ENCODE results near the gene KCNJ4. TPM values are rescaled to one million over a fixed set of nuclear protein-coding genes. Genes with fewer than 3 reads are reported as not detected.
"Not testable (repeated sequence)": the region's sequence is repeated elsewhere in the genome, so short reads cannot be mapped to it uniquely, and the experiment has no call there.

KCNJ4 gene
- total RNA-seq, 1 experiment from 2014 or later: not detected

DNA sequence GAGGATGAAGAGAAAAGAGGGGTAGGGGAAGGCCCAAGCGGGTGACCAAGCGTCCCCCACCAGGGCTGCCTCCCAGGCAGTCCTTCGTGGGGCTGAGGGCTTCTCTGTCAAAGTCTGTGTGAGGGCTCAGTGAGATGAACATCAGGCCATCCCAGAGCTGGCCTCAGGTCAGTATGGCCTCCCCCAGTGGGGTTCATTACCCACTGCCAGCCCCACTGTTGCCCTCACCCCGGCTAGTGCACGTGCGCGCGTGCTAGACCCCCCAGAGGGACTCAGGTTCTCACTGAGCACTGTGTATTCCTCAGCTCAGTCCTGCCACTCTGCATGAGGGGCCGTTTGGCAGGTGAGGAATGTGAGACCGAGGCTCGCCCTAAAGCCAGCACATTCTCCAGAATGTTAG lies 16.2 kb upstream of the KCNJ4 start:
- BruUV-seq (replicated peaks): no TSS peak
- Histone ChIP-seq H3K27me3 (ENCODE audit: low read length) (no peaks in the 10 kb centered on the region), H4K20me1 (ENCODE audit: low read length) (no peaks in the 10 kb centered on the region), H3K9ac (ENCODE audit: low read length) (no peak overlapping the region), H2AFZ (ENCODE audit: low read length) (no peak overlapping the region), H3K9me3 (ENCODE audit: low read length) (no peaks in the 10 kb centered on the region), H3K27ac (ENCODE audit: low read length) (no peak overlapping the region), H3F3A (ENCODE audit: low read length, unreplicated experiment) (no peaks in the 10 kb centered on the region), H3K36me3 (ENCODE audit: low read depth, low read length) (no peaks in the 10 kb centered on the region), H3K4me3 (ENCODE audit: low read length) (no peak overlapping the region), H3K79me2 (ENCODE audit: low read length) (no peaks in the 10 kb centered on the region), H3K4me2 (ENCODE audit: low read length) (no peak overlapping the region), H3K4me1 (ENCODE audit: insufficient read depth, low read length) (peaks cover 5% of the 10 kb centered on the region; the same call in 1 of the 2 replicates), H3K9me2 (replicated peaks; ENCODE audit: low read length) (no peaks in the 10 kb centered on the region)
- ChIA-PET POLR2A (ENCODE audit: unreplicated experiment) (no interaction called here), CTCF (no interaction called here)
- DNase-seq: no peak
- TF ChIP-seq, protein P1, sequence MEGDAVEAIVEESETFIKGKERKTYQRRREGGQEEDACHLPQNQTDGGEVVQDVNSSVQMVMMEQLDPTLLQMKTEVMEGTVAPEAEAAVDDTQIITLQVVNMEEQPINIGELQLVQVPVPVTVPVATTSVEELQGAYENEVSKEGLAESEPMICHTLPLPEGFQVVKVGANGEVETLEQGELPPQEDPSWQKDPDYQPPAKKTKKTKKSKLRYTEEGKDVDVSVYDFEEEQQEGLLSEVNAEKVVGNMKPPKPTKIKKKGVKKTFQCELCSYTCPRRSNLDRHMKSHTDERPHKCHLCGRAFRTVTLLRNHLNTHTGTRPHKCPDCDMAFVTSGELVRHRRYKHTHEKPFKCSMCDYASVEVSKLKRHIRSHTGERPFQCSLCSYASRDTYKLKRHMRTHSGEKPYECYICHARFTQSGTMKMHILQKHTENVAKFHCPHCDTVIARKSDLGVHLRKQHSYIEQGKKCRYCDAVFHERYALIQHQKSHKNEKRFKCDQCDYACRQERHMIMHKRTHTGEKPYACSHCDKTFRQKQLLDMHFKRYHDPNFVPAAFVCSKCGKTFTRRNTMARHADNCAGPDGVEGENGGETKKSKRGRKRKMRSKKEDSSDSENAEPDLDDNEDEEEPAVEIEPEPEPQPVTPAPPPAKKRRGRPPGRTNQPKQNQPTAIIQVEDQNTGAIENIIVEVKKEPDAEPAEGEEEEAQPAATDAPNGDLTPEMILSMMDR (conservative IDR thresholded peaks at IDR 0.05; ENCODE audit: low read depth, low read length): no peak
- TF ChIP-seq EZH2 (IDR thresholded peaks at IDR 0.05; ENCODE audit: low read length, unreplicated experiment) (no peak), EZH2phosphoT487 (IDR thresholded peaks at IDR 0.05; ENCODE audit: borderline replicate concordance, low read length) (no peak)
- intact Hi-C loops (cut with micrococcal nuclease): no loop called here
- ATAC-seq: no peak

DNA sequence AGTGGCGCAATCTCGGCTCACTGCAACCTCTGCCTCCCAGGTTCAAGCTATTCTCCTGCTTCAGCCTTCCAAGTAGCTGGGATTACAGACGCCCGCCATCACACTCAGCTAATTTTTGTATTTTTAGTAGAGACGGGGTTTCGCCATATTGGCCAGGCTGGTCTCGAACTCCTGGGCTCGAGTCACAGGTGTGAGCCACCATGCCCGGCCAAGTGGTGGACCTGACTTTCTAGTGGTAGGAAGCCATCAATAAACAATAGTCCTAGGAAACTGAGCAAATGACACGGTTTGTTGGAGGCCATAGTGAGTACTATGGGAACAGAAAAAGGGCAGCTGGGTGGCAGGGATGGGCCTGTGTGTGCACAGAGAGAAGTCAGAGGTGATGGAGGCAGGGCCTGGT lies 15.2 kb upstream of the KCNJ4 start:
- POLR2A ChIA-PET (ENCODE audit: unreplicated experiment); intact Hi-C loops (cut with micrococcal nuclease); H3K9ac ChIP-seq (ENCODE audit: low read length); H3K27me3 ChIP-seq (ENCODE audit: low read length); H4K20me1 ChIP-seq (ENCODE audit: low read length); H3K4me1 ChIP-seq (ENCODE audit: insufficient read depth, low read length); H2AFZ ChIP-seq (ENCODE audit: low read length); H3K4me2 ChIP-seq (ENCODE audit: low read length); H3K9me3 ChIP-seq (ENCODE audit: low read length); H3K4me3 ChIP-seq (ENCODE audit: low read length); ATAC-seq; H3F3A ChIP-seq (ENCODE audit: low read length, unreplicated experiment); H3K79me2 ChIP-seq (ENCODE audit: low read length); BruUV-seq (replicated peaks); DNase-seq; H3K27ac ChIP-seq (ENCODE audit: low read length); H3K36me3 ChIP-seq (ENCODE audit: low read depth, low read length); H3K9me2 ChIP-seq (replicated peaks; ENCODE audit: low read length); CTCF ChIA-PET: not testable (repeated sequence)

DNA sequence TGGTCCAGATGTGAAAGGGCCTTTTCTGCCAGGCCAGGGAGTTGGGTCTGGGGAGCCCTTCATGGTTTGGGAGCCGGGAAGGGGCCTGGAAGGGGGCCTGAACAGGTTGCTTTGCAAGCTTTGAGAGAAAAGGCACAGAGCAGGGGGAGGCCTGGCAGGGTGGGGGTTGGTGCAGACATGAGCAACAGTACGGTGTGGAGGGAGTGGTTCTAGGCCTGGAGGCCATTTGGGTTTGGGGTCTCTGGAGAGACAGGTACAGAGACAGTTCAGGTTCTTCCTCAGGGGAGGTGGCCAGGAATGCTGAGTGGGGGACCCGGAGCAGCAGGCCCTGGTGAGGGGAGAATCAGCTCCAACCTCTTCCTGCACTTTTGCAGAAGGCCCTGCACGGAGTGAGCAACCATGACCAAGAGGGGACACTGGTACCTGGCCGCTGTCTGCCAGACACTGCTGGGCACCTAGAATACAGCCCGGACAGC lies 14.3 kb upstream of the KCNJ4 start:
- Histone ChIP-seq H3K79me2 (ENCODE audit: low read length) (no peaks in the 10 kb centered on the region), H4K20me1 (ENCODE audit: low read length) (no peaks in the 10 kb centered on the region), H3K36me3 (ENCODE audit: low read depth, low read length) (no peaks in the 10 kb centered on the region), H3F3A (ENCODE audit: low read length, unreplicated experiment) (no peaks in the 10 kb centered on the region), H3K9me3 (ENCODE audit: low read length) (no peaks in the 10 kb centered on the region), H3K9ac (ENCODE audit: low read length) (no peak overlapping the region), H3K27me3 (ENCODE audit: low read length) (no peaks in the 10 kb centered on the region), H3K4me3 (ENCODE audit: low read length) (no peak overlapping the region), H3K4me2 (ENCODE audit: low read length) (no peak overlapping the region), H3K27ac (ENCODE audit: low read length) (no peak overlapping the region), H3K4me1 (ENCODE audit: insufficient read depth, low read length) (peaks cover 5% of the 10 kb centered on the region; the same call in 1 of the 2 replicates), H3K9me2 (replicated peaks; ENCODE audit: low read length) (no peaks in the 10 kb centered on the region), H2AFZ (ENCODE audit: low read length) (no peak overlapping the region)
- intact Hi-C loops (cut with micrococcal nuclease): no loop called here
- ChIA-PET CTCF (no interaction called here), POLR2A (ENCODE audit: unreplicated experiment) (no interaction called here)
- DNase-seq (no peak), ATAC-seq (no peak)
- no TSS peak for BruUV-seq (replicated peaks)
- TF ChIP-seq, protein P1 (conservative IDR thresholded peaks at IDR 0.05; ENCODE audit: low read depth, low read length): no peak
- TF ChIP-seq EZH2 (IDR thresholded peaks at IDR 0.05; ENCODE audit: low read length, unreplicated experiment) (no peak), EZH2phosphoT487 (IDR thresholded peaks at IDR 0.05; ENCODE audit: borderline replicate concordance, low read length) (no peak)
